ENCODE data around the gene ATRNL1.

DNA sequence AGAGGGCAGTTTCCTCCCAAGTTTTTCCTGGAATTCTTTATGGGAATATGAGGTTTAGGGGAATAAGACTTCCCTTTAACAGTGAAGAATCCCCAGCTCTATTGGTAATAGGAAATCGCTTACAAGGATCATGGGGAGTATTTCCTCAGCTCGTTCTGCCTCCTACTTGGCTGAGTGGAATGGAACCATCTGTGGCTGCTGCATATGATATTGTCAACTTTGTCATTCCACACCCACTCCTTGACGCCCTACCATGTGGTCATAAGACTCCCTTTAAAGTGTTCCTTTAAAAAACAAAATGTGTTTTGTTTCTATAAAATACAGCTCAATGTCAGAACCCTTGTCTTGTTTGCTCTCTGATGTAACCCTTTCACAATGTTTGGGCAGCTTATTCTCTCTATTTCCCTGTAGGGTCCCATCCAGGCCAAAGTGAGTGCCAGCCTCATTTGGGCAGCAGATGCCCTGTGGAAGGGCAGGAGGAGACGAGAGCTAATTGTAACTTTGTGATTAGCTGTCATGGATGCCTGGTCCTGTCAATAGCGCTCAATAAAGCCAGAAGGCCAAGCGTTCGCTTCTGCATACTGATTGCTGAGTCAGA lies 33.8 kb upstream of the ATRNL1 start:
- no peak for TF ChIP-seq POLR2A (IDR thresholded peaks at IDR 0.05)
- TF ChIP-seq, protein P1, sequence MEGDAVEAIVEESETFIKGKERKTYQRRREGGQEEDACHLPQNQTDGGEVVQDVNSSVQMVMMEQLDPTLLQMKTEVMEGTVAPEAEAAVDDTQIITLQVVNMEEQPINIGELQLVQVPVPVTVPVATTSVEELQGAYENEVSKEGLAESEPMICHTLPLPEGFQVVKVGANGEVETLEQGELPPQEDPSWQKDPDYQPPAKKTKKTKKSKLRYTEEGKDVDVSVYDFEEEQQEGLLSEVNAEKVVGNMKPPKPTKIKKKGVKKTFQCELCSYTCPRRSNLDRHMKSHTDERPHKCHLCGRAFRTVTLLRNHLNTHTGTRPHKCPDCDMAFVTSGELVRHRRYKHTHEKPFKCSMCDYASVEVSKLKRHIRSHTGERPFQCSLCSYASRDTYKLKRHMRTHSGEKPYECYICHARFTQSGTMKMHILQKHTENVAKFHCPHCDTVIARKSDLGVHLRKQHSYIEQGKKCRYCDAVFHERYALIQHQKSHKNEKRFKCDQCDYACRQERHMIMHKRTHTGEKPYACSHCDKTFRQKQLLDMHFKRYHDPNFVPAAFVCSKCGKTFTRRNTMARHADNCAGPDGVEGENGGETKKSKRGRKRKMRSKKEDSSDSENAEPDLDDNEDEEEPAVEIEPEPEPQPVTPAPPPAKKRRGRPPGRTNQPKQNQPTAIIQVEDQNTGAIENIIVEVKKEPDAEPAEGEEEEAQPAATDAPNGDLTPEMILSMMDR (IDR thresholded peaks at IDR 0.05) = no peak

All from Peyer's patch (tissue), 4 donors.